GM19467 (cell line): ENCODE measurements around the gene BRINP3.

Experiments
- ATAC-seq: cut with Tn5 transposase; IDR thresholded peaks from one replicate; pipeline ENCODE4 v1.9.1; 2021; ENCODE audit warnings: mild to moderate bottlenecking, moderate library complexity; ENCODE audit not compliant: unreplicated experiment

Gene BRINP3

GRCh38 chr1:190193508-190194115, 284.1 kb downstream of the BRINP3 start:
- no peak for ATAC-seq

- no peak for ATAC-seq
These were observed 285.0 kb downstream of the BRINP3 start for GRCh38 chr1:190192627-190193026.

GRCh38 chr1:190183588-190183987, 294.1 kb downstream of the BRINP3 start:
- ATAC-seq: no peak

GRCh38 chr1:190179817-190180216, 297.8 kb downstream of the BRINP3 start:
- ATAC-seq: no peak

- ATAC-seq: no peak
These were observed 298.8 kb downstream of the BRINP3 start for GRCh38 chr1:190178827-190179226.

- ATAC-seq: no peak
These were observed 300.1 kb downstream of the BRINP3 start for GRCh38 chr1:190177555-190177954.

GRCh38 chr1:190176776-190177175, 300.9 kb downstream of the BRINP3 start:
- ATAC-seq: no peak

GRCh38 chr1:190175320-190175719, 302.3 kb downstream of the BRINP3 start:
- ATAC-seq: no peak

- no peak for ATAC-seq
These were observed 304.8 kb downstream of the BRINP3 start for GRCh38 chr1:190172651-190173430.

GRCh38 chr1:190170321-190170720, 307.3 kb downstream of the BRINP3 start:
- no peak for ATAC-seq

- no peak for ATAC-seq
These were observed 308.2 kb downstream of the BRINP3 start for GRCh38 chr1:190169311-190170067.

- ATAC-seq: no peak
These were observed 308.8 kb downstream of the BRINP3 start for GRCh38 chr1:190168893-190169280.

GRCh38 chr1:190168116-190168892, 309.4 kb downstream of the BRINP3 start:
- ATAC-seq: no peak

- ATAC-seq: no peak
These were observed 318.5 kb downstream of the BRINP3 start for GRCh38 chr1:190159146-190159545.

- no peak for ATAC-seq
These were observed 322.9 kb downstream of the BRINP3 start for GRCh38 chr1:190154744-190155143.

- ATAC-seq: no peak
These were observed 330.0 kb downstream of the BRINP3 start for GRCh38 chr1:190147616-190148015.

GRCh38 chr1:190144650-190145049, 333.0 kb downstream of the BRINP3 start:
- no peak for ATAC-seq

GRCh38 chr1:190140644-190141043, 337.0 kb downstream of the BRINP3 start:
- no peak for ATAC-seq

- ATAC-seq: no peak
These were observed 339.0 kb downstream of the BRINP3 start for GRCh38 chr1:190138702-190139101.

- no peak for ATAC-seq
These were observed 339.4 kb downstream of the BRINP3 start for GRCh38 chr1:190138266-190138665.

- no peak for ATAC-seq
These were observed 348.3 kb downstream of the BRINP3 start for GRCh38 chr1:190129366-190129765.
